ENCODE data around the gene SEMA4B.
A peak's percentile ranks its signal among the peaks of the same experiment; 100 is the strongest.
"Not testable (repeated sequence)": the region's sequence is repeated elsewhere in the genome, so short reads cannot be mapped to it uniquely, and the experiment has no call there.

SEMA4B gene

DNA sequence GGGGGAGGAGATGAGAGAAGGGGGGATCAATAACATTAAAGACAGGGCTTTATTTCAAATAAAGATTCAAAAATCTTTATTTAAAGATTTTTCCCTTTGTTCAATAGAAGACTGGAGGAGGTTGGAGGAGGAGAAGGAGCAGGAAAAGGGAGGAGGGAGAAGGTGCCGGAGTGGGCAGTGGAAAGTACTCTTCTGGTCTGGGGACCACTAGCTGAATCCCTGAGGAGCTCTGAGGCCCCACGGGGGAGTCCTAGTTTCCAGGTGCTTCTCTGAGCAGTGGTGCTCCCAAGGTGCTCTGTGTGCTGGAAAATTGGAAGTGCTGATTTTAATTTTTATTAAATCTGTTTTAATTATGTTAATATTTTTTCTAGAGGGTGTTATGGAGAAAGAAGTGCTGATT lies 19.4 kb upstream of the SEMA4B start:
- no peak for DNase-seq (ENCODE audit: low read depth, low spot score)

DNA sequence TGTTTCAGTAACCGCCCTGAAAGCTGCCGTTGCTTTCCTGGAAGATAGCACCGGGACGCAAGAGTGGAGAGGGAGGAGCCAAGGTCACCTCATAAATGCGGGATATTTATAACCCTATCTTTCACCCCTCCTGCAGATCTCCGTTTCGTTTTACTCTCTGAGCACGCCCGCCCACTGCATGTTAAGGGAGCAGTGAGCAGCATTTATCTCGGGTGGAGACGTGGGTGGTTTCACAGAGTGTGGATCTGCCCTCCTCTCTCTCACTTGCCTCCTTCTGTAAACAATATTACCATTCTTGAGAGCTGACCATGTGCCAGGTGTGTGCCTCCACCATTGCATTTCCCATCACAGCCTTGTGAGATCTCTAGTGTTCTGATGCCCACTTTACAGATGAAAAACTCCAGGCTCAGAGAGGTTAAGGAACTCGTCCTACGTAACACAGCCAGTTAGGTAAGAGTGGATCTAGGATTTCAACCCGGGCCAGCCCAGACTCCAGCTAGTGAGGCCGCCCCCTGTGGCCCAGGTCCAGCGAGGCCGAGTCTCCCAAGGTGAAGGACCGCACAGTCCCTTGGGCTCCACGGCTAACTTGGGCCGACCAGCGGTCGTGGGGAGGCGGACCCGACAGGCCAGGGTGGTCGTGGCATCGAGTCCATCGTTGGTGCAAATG lies 16.9 kb upstream of the SEMA4B start:
- DNase-seq (ENCODE audit: low read depth, low spot score) = no peak

DNA sequence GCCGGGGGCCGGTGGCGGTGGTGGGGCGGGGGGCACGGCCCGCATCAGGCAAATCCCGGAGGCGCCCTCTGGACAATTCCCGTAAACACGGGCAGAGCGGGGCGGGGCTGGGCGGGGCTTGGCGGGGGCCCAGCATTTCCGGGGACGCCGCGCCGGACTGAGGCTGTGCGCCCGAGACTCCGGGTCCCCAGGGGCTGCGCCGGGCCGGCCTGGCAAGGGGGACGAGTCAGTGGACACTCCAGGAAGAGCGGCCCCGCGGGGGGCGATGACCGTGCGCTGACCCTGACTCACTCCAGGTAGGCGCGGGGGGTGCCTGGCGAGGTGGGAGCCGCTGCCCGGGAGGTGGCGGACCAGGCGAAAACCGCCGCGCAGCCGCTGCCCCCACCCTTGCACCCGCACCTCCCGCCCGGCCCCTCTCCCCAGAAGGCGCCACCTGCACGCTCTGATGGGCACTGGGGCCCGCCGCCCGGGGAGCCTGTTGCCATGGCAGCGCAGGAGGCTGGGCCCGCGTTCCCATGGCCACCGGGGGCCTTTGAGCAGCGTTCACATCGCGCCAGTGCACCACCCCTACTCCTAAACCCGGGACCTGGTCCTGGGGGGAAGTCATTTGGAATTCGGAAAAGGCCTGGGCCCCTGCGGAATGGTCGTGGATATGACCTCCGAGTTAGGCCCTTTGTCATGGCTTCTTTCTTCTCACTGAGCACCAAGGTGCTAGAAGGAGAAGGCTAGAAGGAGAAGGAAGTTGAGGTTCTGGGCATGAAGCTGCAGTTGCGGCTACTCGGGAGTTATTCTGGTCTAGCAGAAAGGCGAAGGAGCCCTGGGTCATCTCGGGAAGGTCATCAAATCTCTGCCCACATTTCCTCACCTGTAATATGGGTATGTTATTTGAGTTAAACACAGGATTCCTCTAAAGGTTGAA lies 16.1 kb upstream of the SEMA4B start:
- no peak for DNase-seq (ENCODE audit: low read depth, low spot score)

DNA sequence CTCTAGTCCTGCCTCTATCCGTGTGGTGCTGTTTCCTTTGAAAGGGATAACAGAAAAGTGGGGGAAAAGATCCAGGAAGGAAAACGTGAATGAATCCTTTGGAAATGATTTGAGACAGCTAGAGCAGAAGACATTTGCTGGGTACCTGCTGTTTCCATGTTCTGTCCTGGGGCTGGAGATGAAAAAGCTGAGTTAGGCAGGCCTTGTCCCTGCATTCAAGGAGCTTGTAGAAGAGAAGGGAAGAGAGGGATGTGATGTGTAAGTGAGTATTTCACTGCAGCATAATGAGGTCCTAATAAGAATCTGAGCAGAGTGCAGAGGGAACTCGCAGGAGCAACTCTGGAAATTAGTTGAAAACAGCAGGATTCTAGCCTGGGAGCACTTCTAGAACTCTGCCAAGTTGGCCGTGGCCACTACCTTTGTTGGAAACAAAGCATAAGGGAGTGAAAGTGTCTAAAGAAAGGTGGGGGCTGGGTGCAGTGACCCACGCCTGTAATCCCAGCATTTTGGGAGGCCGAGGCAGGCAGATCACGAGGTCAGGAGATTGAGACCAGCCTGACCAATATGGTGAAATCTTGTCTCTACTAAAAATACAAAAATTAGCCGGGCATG lies 13.8 kb upstream of the SEMA4B start:
- DNase-seq (ENCODE audit: low read depth, low spot score) = no peak

DNA sequence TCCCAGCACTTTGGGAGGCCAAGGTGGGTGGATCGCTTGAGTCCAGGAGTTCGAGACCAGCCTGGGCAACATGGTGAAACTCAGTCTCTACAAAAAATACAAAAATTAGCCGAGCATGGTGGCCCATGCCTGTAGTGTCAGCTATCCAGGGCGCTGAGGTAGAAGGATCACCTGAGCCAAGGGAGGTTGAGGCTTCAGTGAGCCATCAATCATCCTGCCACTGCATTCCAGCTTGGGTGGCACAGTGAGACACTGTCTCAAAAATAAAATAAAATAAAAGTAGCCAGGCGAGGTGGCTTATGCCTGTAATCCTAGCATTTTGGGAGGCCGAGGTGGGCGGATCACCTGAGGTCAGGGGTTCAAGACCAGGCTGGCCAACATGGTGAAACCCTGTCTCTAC lies 13.1 kb upstream of the SEMA4B start:
- not testable (repeated sequence) for DNase-seq (ENCODE audit: low read depth, low spot score)

DNA sequence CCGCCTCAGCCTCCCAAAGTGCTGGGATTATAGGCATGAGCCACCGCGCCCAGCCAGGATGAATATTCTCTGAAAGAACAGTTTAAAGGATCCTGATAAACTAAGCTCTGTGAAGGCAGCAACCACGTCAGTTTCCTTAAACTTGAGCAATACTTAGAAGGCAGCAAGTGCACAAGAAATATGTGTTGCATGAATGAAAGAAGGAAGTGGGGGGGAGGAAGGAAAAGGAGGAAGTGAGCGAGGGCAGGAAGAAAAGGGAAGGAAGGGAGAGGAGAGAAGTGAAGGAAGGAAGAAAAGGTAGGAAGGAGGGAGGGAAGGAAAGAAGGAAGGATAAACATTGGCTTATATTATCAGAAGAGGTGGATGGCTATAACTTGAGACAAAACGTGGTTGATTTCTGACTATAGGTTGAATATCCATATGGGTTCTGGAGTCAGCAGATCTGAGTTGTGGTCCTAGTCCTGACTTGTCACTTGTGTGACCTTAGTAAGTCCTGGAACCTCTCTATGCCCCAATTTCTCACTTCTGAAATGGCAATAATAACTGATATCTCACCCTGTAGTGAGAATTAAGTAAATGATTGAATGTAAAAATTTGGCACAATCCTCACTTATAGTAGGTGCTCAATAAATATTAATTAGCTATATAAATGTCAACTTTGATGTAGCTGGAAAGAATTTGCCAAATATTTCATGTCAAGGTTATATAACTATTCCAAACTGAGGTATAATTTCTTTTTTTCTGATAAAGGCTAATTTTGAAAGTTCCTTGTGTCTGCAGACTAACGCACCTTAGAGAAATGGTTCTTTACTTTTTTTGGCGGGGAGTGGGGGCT lies 12.0 kb upstream of the SEMA4B start:
- DNase-seq (ENCODE audit: low read depth, low spot score) = no peak

DNA sequence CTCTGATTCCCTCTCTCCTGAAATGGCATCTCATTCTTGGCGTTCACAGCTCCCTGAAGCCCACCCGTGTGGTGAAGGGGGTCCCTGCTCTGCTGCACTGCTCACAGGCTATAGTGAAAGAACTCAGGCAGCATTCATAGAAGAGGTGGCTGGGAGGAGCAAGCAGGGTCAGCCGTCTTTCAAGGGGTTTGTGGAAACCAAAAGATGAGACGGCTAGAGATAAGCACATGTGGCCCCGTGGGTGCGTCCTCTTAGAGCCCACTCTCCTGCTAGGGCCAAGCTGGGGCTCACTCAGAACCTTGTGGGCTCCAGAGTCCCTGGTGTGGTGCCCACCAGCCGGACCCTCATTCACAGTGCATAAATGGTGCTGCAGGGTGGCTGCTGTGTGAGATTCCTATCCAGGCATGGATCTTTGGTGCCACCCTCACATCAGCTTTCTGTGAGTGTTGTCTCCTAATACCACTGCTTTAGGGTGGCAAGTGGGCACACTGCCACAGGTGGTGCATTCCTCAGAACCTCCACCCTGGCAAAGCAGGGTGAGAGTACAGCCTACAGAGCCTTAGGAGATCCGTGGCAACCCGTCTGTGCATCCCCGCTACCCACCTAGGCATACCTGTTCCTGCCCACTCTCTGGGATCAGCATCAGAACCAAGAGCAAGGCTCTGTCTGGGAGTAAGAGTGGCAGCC lies 11.2 kb upstream of the SEMA4B start:
- no peak for DNase-seq (ENCODE audit: low read depth, low spot score)

DNA sequence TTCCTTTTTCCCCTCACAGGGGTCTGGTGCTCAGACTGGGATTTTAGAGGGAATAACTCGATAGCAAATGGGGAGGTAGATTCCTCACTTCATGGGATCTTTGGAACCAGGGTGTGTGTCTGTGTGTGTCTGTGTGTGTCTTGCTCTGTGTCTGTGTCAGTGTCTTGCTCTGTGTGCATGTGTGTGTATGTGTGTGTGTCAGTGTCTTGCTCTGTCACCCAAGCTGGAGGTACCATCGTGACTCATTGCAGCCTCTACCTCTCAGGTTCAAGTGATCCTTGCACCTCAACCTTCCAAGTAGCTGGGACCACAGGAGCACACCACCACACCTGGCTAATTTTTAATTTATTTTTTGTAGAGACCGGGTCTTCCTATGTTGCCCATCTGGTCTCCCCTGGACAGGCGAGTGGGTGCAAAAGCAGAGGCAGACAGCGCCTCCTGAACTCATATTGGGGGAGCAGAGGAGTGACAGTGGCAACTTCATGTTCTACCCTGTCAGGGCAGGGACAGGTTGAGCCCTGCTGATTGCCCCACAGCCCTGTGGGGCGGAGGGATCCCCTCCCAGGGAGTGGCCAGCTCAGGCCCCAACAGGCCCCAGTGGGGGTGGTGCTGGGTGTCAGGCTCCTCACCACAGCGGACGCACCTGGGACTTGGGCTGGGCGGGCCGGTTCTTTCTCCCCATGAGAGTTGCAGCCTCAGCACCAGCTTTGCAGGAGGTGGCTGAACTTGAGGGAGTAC lies 10.4 kb upstream of the SEMA4B start:
- DNase-seq (ENCODE audit: low read depth, low spot score) = no peak

DNA sequence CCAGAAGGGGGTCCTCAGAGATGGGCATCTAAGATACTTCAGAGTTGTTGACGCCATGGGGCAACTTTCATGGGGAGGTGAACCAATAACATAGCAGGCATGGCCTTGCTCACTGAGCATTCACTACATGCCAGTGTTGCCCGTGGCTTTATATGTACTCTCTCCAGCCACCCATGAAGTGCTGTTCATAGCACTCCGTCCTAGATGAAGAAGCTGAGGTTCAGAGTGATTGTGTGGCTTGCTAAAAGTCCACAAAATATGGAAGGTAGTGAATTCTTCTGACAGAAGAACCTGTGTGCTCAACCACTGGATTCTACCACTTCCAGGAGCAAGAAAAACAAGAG lies 9.8 kb upstream of the SEMA4B start:
- DNase-seq (ENCODE audit: low read depth, low spot score) = no peak

DNA sequence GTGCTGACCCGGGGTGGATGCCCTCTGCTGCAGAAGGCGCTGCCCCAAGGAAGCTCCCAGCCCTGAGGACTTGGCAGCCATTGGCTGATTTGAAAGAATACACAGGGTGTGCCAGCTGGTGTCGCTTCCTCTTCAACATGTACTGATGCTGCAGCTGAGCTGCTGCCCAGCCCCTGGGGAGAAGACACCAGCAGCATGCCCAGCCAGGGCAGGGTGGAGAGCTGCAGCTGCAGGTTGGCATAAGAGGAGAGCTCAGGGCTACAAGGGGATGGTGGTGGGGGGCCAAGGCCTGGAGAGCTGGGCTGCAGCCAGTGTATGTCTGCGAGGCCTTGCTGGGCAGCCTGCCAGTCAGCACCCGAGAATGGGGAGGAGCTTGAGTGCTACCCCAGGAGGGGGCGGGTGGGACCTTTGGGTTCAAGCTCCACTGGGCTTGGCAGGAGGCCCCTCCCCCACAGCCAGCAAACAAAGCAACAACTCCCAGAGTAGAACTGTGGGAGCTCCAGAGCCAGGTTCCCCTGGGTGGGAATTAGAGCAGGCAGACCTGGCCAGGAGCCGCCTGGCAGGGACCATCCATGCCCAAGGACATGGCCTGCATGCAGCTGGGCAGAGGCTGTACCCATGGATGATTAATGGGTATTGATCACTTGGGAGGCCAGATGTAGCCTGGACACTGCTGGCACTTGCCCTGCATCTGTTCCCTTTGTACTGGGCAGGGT lies 9.2 kb upstream of the SEMA4B start:
- DNase-seq (ENCODE audit: low read depth, low spot score) = no peak

DNA sequence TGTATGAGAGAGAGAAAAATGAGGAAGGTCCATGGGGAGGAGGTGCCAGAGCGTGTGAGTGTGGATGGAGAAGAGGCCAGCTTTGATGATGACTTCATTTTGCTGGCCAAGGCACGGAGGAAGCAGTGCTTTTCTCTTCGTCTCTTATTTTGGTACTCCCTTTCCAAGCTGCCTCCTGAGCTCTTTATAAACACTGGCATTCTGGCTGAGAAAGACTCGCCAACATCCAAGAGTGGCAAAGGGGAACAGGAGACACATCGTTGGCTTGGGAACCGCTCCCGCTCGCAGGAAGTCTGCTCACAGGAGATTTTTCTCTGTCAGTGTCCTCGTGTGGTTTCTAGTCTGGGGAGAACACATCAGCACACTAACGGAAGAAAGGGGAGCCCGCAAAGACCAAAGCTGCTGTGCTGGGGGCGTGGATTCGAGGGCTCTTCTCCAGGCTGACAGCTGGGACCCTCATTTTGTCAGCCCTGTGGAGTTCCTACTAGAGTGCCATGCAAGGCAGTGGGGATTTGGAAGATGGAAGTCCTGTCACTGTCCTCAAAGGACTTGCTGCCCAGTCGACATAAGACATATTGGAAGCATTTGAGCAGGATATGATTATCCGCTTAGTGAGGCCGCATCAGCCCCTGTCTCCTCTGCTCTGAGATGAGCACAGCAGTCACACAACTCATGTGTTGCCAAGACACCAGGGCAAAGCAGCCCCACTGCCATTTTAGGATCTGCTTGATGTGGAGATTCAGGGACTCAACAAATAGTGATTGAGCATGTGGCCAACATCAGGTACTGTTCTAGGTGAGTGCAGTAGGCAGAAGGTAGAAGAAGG lies 8.0 kb upstream of the SEMA4B start:
- no peak for DNase-seq (ENCODE audit: low read depth, low spot score)

DNA sequence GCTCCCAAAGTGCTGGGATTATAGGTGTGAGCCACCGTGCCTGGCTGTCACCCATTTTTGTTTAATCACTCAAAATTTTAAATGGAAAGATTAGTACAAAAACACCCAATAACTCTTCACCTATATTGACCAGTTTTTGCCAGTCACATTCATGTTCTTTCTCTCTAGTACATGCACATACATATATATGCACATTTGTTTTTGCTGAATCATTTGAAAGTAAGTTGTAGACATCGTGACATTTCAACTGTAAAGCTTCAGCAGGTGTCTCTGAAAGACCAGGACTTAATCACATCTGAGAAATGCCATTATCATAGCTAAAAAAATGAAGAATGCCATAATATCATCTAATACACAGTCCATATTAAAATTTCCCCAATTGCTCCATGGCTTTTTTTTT lies 6.5 kb upstream of the SEMA4B start:
- DNase-seq (ENCODE audit: low read depth, low spot score) = no peak

DNA sequence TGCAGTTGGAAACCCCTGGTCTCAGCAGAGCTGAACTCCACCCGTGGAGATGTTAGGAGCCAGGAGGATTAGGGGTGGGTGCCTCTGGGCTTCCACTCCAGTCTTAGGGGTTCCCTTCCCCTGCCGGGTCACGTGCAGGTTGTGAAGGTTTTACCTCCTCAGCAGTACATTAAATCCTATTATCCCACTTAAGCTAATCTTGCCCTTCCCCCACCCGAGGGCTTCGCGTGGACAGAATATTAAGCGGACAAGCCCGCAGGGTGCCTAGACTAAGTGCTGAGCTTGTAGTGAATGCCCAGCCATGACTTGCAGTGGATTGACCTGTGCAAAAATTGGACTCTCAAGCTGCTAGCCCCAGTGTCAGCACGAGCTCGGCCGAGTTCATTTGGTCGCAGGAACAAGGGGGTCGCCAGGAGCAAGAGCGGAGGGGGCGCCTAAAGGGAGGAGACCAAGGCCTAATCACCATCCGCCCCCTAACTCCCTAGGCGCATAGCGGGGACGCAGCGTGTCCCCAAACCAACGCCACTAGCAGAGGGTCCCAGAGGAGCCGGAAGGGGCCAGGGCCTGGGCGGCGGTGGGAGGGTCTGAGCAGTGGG lies 498 bp upstream of the SEMA4B start:
- DNase-seq (ENCODE audit: low read depth, low spot score) = no peak

DNA sequence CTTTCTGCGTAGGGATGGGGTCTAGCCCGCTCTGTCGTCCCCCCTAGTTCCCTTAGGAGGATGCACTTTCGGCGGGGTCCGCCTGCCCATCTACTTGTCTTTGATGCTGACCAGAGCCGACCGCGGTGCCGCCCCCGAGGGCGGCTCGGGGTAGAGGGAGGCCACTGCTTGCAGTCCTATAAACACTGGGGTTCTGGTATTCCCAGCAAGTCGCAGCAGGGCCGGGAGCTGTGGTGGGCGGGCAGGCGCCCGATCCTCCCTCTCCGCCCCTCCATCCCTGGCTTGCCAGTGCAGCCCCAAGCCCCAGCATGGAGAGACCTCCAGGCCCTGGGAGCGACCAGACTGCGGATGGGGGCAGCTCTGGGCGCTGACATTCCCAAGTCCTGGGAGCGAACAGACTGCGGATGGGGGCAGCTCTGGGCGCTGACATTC lies 830 bp downstream of the SEMA4B start:
- DNase-seq (ENCODE audit: low read depth, low spot score) = no peak

DNA sequence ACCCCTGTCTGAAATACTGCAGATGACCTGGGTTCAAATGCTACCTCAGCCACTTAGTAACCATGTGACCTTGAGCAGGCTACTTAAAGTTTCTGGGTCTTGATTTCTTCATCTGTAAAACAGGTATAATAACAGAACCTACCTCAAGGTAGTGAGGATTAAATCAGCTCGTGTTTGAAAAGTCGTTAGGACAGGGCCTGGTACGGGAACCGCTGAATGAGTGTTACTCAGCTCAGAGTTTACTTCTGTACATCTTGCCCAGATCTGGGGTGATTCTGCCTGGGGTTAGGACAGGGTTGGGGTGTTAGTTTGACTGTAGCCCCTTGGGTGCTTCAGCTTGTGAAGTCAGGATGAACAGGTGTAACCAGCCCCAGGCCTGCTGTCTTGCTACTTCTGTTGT lies 1.8 kb downstream of the SEMA4B start:
- no peak for DNase-seq (ENCODE audit: low read depth, low spot score)

DNA sequence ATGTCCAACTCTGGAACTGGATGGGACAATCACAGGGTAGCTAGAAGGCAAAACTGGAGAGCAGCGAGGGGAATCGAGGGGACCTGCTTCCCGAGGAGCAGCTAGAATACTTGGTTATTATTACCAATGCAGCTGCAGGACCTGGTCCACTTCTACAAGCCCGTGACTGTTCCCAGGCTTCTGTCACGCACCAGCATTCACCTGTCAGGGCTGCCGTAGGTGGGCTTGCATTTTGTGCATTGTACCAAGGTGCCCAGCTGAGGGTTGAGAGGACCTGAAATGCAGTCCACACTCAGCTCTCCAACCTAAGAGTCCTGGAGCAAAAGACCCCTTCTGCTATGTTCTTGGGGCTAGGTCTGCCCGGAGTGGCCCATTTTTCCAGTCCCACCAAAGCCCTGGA lies 2.3 kb downstream of the SEMA4B start:
- no peak for DNase-seq (ENCODE audit: low read depth, low spot score)

DNA sequence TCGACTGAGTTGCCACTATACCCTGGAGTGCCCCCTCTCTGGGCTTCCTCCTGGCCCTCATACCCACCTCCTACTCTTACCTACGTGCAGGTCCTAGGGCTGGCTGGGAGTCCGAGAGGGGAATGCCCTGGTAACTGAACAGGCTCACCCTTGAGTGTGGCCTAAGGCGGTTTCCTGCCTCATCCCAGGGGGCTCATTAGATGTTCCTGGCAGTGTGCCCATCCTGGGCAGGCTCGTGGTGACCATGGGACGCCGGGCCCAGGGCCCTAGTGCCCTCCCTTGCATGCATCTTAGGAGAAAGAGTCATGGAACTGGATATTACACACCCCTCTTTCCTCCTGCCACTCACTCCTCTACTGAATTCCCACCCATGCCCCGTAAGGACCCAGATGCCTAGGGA lies 2.8 kb downstream of the SEMA4B start:
- DNase-seq (ENCODE audit: low read depth, low spot score) = peak; percentile 49

DNA sequence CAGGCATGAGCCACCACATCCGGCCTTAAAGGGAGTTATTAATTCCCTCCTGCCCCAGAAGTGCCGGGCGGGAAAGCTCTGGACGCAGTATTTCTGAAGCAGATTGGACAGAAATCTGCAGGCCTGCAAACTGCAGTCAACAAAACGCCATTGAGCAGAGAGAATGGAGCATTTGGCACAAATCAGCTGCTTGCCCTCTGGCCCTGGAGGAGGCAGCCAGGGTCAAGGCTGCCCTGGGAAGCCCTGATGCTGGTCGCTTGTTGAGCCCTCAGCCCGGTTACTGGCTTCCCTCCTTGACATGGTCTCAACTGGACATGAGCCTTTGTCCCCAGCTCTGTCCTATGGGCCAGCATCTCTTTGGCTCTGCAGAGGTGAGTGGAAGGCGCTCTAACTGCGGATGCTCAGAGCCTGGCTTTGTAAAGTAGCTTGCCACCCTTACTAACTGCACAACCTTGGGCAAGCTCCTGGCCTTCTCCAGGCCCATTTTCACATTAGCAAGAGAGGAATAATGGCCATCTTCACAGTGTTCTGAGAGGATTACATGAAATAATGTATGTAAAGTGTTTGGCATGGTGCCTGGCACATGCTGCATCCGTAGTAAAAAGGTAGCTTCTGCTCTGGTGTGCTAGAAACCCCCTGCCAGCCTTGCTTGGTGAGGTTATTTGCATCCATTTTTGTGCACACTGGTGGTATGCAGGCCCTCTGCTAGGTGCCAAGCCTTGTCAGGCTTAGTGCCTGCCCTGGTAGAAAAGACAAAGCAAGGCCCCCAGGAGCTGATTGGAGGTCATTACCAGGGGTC lies 4.1 kb downstream of the SEMA4B start:
- no peak for DNase-seq (ENCODE audit: low read depth, low spot score)

Data from smooth muscle cell of the brain vasculature (primary cell).